Fibroblast of the conjunctiva (primary cell): Measurements from ENCODE around the gene SETX.
A peak's percentile ranks its signal among the peaks of the same experiment; 100 is the strongest.

ENCODE experiments used
- DNase-seq: peaks from one replicate; pipeline ENCODE4 v3.0.0-alpha.2; 2010; ENCODE audit warnings: low read depth

The SETX gene

DNA sequence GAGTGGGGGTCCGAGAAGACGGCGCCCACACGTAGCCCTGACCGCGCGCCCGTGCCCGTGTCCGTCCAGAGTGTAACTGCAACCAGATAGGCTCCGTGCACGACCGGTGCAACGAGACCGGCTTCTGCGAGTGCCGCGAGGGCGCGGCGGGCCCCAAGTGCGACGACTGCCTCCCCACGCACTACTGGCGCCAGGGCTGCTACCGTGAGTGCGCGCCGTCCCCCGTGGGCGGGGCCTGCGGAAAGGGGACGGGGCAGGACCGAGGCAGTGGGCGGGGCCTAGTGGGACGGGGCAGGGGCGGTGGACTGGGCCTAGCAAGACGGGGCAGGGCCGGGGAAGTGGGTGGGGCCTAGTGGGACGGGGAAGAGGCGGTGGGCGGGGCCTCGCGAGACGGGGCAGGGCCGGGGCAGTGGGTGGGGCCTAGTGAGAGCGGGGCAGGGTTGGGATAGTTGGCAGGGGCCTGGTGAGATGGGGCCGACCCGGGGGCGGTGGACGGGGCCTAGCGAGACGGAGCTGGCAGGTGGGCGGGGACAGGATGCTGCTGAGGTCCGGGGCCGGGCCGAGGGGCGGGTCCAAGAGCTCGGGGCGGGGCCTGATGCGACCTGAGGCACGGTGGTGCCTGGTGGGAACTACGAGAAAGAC, 113.8 kb downstream of the SETX start:
- peak; percentile 80 for DNase-seq

- no peak for DNase-seq
Observed at GRCh38 chr9:132239999-132240840, 114.6 kb downstream of the SETX start.

DNA sequence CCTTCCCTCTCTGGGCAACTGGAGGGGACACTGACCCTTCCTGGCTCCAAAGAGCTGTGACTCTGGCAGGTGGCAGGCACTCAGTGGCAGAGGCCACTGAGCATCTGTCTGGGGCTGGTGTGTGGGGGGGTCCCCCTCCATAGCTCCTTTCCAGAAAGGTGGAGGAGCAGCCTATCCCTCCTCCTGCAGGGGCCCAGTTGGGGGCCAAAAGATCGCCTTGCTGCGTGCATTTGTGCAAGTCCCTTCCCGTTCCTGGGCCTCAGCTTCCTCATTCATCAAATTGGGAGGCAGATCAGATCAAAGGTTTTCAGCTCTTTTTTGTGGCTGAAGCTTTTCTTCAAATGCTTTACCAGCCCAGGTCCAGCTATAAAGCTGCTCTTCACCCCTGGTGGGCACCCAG, 115.3 kb downstream of the SETX start:
- no peak for DNase-seq

DNA sequence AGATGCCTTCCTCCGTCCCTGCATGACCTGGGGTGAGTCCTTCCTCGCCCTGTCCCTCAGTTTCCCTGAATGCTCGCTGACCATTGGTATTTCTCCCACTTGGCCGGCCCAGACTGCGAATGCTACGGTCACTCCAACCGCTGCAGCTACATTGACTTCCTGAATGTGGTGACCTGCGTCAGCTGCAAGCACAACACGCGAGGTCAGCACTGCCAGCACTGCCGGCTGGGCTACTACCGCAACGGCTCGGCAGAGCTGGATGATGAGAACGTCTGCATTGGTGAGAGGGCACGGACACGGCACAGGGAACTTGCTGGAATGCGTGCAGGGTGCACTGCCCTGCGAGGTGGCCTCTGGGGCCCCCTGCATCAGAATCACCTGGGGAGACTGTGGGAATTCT, 115.8 kb downstream of the SETX start:
- DNase-seq: no peak

DNA sequence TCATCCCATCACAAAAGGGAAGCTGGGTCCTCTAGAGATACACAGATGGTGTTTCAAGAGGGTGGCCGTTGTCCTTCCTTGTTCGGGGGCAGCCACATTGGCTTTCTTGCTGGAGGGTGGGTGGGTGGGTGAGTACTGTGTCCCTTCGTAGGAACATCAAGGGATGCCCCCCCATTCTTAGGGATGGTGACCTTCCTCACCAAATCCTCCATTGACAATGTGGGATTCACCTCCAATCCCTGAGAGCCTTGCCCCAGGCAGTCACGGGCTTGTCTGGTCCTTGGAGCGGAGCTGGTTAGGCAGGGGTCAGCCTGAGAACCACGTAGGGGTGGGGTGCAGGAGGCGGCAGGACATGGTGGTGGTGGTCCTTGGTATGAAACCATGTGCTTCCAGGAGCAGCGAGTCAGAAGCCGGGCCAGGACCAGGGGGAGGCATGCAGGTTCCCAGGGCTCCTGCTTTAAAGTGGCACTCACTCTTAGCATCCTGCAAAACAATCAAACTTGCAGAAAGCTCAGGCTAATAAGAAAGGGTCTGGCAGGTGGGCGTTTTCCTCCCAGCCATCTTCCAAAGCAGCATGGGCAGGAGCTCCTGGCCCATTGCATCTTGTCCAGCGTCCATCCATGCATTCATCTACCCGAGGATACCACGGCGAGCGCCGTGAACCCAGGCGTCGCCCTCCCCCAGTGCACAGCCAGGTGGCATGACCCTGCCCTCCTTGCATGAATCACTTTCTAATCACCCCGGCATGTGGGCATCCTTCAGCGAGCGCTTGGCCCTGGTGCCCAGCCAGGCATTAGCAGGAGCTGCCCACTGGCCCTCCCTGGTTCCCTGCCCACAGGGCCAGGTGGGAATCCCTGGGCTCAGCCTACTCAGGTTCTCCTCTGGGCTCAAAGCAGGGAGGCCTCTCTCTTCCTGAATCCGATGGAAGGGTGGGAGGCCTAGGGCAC, 116.5 kb downstream of the SETX start:
- no peak for DNase-seq

DNA sequence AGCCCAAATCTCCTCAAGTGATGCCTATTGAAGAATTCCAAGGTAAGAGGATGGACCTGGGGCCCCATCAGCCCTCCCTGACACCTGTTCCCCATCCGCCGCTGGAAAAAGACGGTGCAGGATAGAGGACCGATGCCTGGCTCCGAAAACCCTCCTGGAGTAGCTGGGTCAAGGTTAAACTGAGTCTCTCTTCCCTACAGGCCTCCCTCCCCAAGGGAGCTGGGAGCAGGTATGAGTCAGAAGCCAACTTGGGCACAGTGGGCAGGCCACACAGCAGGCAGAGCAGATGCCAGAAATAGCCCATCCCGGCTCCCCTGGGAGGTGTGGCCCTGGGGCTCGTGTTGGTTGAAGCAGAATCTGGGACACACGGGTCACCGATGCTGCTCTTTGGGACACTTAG, 117.3 kb downstream of the SETX start:
- DNase-seq: no peak

DNA sequence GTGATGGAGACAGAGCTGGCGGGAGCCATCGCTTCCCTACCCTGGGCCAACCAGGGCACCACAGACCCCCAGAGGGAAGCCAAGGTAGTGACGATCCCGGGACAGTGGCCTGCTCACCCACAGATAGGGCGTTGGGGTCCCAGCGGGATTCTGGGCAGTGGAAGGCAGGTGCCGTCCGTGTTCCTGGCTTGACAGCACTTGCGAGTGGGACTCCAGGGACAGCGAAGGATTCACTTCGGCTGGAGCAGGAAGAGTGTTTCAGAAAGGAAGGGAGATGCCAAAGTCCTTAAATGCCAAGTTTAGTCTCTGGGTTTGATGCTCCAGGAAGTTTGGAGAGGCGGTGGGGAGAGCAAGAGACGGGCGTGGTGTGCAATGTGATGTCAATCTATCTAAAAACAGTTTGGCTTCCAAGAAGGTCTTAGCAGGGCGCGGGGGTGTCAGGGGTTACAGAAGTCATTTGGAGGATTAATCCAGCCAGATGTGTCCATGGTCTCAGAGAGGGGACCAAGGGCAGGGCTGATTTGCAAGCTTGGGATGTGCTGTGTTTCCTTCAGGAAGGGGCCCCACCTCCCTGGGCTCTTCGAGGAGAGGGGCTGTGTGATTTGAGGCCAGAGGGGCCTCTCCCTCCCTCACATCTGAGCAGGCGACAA, 118.0 kb downstream of the SETX start:
- no peak for DNase-seq

DNA sequence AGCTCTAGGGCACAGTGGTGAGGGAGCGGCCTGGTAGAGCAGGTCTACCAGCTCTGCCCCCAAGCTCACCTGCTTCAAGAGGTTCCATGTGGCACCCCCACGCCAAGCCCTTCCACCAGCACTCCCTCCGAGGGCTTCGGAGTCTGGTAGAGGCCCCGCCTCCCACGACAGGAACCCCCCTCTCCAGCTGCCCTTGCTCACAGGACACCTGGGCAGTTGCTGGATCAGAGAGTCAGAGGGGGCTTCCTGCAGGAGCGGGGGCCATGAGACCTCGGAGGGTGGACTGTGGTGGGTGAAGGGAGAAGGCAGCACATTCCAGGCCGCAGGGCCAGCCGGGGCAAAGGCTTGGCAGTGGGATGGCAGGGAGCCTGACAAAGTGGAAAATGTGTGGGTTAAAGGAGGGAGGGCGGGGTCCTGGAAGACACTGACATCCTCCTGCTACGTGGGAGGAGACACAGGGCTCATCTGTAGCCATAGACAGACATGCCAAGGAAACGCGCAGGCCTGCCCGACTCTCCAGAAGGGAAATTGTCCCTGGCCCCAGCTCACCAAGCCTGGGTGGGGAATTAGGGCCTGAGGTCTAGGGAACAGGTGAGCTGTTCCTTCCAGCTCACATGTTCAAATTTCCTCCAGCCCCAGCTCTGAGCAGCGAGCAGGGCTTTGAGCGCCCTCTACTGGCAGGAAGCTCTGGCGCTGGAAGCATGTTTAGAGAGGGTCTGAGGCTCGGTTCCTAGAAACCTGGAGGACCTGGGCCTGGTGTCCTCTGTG, 118.7 kb downstream of the SETX start:
- peak; percentile 35 for DNase-seq

GRCh38 chr9:132235125-132235524, 119.7 kb downstream of the SETX start:
- DNase-seq: no peak

- no peak for DNase-seq
Observed at GRCh38 chr9:132234535-132234934, 120.3 kb downstream of the SETX start.

DNA sequence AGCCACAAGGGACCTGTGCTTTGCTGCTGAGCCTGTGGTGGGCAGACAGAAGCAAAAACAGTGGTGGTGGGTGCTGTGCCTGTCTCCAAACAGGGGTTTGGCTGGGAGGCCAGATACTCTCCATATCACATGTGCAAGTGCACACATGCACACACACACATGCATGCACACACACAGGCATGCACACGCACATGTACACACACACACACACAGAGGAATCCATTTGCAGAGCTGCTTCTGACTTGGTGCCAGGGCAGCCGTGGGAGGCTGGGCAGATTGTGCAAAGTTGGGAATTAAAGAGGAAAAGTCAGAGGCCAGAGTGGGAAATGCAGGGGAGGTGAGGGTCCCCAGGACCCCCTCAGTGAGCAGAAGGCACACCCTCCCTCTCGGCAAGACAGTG, 121.6 kb downstream of the SETX start:
- DNase-seq: no peak

GRCh38 chr9:132232522-132232921, 122.3 kb downstream of the SETX start:
- no peak for DNase-seq

DNA sequence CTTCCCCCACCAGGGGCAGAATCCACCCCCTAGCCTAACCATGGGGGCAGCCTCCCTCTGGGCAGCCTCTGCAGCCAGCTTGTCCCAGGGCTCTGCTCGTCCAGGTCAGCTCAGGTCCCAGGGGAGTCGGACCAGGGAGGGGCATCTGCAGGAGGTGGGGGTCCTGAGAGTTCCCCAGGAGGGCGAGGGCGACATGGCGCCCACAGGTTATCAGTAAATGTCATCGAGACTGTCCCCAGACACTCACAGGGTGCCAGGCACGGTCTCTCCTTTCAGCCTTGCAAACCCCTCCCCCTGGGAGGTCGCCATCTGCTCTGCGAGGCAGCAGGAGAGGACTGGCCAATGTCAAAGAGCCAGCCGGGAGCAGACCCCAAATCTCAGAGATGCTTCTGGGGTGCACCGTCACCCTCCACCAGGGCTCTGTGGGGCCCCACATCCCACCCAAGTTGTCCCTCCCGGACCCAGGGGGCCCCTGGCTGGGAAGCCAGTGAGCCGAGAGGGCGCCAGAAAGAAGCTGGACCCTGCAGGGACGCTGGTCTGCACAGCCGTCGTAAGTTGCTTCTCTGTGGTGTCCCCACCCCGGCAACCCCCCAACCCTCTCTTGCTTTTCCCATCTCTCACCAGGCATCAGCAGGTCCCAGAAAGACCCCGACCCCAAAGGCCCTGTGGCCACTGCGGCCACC, 123.6 kb downstream of the SETX start:
- DNase-seq: no peak

DNA sequence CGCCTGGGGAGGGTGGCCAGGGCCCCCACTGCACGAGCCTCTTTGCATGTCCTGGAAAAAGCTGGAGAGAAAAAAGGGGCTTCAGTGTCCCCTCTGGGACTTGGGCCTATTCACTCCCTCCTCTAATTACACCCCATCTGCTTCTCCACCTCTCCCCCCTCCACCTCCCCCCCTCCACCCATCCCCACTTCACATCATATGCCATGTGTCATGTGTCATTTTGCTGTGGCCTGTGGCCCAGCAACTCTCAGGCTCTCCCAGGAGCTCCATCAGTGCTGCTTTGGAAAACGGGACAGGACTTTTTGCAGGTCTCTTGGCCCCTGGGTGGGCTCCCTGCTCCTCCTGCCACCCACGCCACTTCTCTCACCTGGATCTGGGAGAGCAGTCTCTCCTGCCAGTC, 124.2 kb downstream of the SETX start:
- DNase-seq: no peak

GRCh38 chr9:132228062-132228461, 126.7 kb downstream of the SETX start:
- no peak for DNase-seq

GRCh38 chr9:132226571-132227430, 128.0 kb downstream of the SETX start:
- no peak for DNase-seq

- DNase-seq: no peak
Observed at GRCh38 chr9:132224645-132225044, 130.1 kb downstream of the SETX start.

GRCh38 chr9:132221941-132222340, 132.8 kb downstream of the SETX start:
- no peak for DNase-seq

- DNase-seq: no peak
Observed at GRCh38 chr9:132218208-132218607, 136.6 kb downstream of the SETX start.
